Transverse colon (tissue), 4 donors: Measurements from ENCODE around the gene C19orf12. TPM values are rescaled to one million over a fixed set of nuclear protein-coding genes. Genes with fewer than 3 reads are reported as not detected.
A peak's percentile ranks its signal among the peaks of the same experiment; 100 is the strongest.

Experiments used
- DNase-seq: peaks from one replicate; pipeline ENCODE4 v3.0.0-alpha.2; 2019
- H3K27ac ChIP-seq, 4 donors: fragments of 200-600 bp; sonication (generic); 2 replicates each; pipeline ENCODE4 v1.5.1; 2016 to 2018; ENCODE audit warnings: inconsistent platforms in 4 of 4
- H3K27me3 ChIP-seq: fragments of 200-600 bp; sonication (generic); 2 replicates; pipeline ENCODE4 v1.5.1; 2017; ENCODE audit warnings: inconsistent platforms
- H3K36me3 ChIP-seq, 4 donors: fragments of 200-600 bp; sonication (generic); 2 replicates each; pipeline ENCODE4 v1.5.1; 2017 to 2019; ENCODE audit warnings: inconsistent platforms in 4 of 4
- H3K4me1 ChIP-seq, 4 donors: fragments of 200-600 bp; sonication (generic); 2 replicates each; pipeline ENCODE4 v1.5.1; 2017 to 2020; ENCODE audit warnings: inconsistent platforms in 4 of 4
- H3K4me3 ChIP-seq, 4 donors: fragments of 200-600 bp; sonication (generic); 1 replicate in 1 of 4; 2 replicates in 3 of 4; pipeline versions ENCODE4 v1.5.1 to v1.6.1; 2017 to 2019; ENCODE audit warnings: inconsistent platforms in 4 of 4
- H3K9me3 ChIP-seq, 2 donors: fragments of 200-600 bp; sonication (generic); 2 replicates each; pipeline ENCODE4 v1.5.1; 2017 to 2019; ENCODE audit warnings: inconsistent platforms in 2 of 2
- EP300 ChIP-seq: sonication (generic); formaldehyde crosslinking; IDR thresholded peaks from one replicate; pipeline ENCODE4 v1.6.1; 2017; ENCODE audit warnings: antibody characterized with exemption, low read depth
- POLR2A ChIP-seq: fragments of 450-650 bp; IDR thresholded peaks from one replicate; pipeline ENCODE4 v1.6.1; 2016; ENCODE audit warnings: antibody characterized with exemption, mild to moderate bottlenecking, moderate library complexity
- POLR2AphosphoS5 ChIP-seq, 3 donors: sonication (generic); formaldehyde crosslinking; IDR thresholded peaks; one replicate each; pipeline ENCODE4 v1.6.1; 2016; ENCODE audit warnings: antibody characterized with exemption in 3 of 3
- WGBS, 2 donors: methylation state at CpG; one replicate each; pipeline ENCODE4 v1.1.5; 2018; ENCODE audit warnings: low coverage in 1 of 2; 5-methylcytosine and 5-hydroxymethylcytosine counted together
- in situ Hi-C, 4 donors: fragments of 200-750 bp; cut with MboI; loops; one replicate each; pipeline versions ENCODE4 v1.15.0 to v1.15.1; 2017; ENCODE audit warnings: low sequenced_read_pairs in 3 of 4, low pct_ligation_motif_present in 1 of 4, low pct_unique_long_range_greater_than_20kb in 1 of 4
- intact Hi-C: fragments of 100-400 bp; cut with DNase I; formaldehyde crosslinking; loops from one replicate; pipeline ENCODE4 v1.15.1; 2023; ENCODE audit warnings: low total_unique reads
- total RNA-seq, 4 donors: library from RNA; depleted of rRNA; stranded (reverse); fragments of >200 nt; gene quantifications; one replicate each; pipeline ENCODE4 v1.1.0, GENCODE V29; 2016
- TF ChIP-seq, protein P1 (sequence below), 5 experiments: fragments of 200-600 bp in 3 of 5; fragments of 450-650 bp in 2 of 5; sonication (generic) in 3 of 5; IDR thresholded peaks; 1 replicate in 2 of 5; 2 replicates in 3 of 5; pipeline ENCODE4 v1.5.1; 2016 to 2017; ENCODE audit warnings: antibody characterized with exemption in 5 of 5, inconsistent platforms in 3 of 5, mild to moderate bottlenecking in 2 of 5, moderate library complexity in 1 of 5

Gene C19orf12
- total RNA-seq, 4 donors from 2014 or later = 13.9 to 33.3 (median 21.4) TPM

GRCh38 chr19:29660835-29661234 is 54.2 kb downstream of the C19orf12 start:
- TF ChIP-seq EP300 (no peak), POLR2A (no peak), POLR2AphosphoS5 (IDR thresholded peaks at IDR 0.05) (no peak)
- TF ChIP-seq, protein P1, sequence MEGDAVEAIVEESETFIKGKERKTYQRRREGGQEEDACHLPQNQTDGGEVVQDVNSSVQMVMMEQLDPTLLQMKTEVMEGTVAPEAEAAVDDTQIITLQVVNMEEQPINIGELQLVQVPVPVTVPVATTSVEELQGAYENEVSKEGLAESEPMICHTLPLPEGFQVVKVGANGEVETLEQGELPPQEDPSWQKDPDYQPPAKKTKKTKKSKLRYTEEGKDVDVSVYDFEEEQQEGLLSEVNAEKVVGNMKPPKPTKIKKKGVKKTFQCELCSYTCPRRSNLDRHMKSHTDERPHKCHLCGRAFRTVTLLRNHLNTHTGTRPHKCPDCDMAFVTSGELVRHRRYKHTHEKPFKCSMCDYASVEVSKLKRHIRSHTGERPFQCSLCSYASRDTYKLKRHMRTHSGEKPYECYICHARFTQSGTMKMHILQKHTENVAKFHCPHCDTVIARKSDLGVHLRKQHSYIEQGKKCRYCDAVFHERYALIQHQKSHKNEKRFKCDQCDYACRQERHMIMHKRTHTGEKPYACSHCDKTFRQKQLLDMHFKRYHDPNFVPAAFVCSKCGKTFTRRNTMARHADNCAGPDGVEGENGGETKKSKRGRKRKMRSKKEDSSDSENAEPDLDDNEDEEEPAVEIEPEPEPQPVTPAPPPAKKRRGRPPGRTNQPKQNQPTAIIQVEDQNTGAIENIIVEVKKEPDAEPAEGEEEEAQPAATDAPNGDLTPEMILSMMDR (IDR thresholded peaks at IDR 0.05) = no peak
- peak overlapping the region in 1 of 4 donors; percentile 81 for H3K27ac ChIP-seq
- H3K27me3 ChIP-seq = no peaks in the 10 kb centered on the region
- WGBS, 2 donors = 60 to 64% methylated on average over 1 to 10 of the region's 10 CpGs
- in situ Hi-C loops (no loop called here), intact Hi-C loops (no loop called here)
- no peaks in the 10 kb centered on the region for H3K9me3 ChIP-seq
- no peak for DNase-seq
- H3K36me3 ChIP-seq = no peaks in the 10 kb centered on the region
- H3K4me1 ChIP-seq = peaks cover 16 to 34% (median 25%) of the 10 kb centered on the region in 4 donors
- H3K4me3 ChIP-seq = no peak overlapping the region

DNA sequence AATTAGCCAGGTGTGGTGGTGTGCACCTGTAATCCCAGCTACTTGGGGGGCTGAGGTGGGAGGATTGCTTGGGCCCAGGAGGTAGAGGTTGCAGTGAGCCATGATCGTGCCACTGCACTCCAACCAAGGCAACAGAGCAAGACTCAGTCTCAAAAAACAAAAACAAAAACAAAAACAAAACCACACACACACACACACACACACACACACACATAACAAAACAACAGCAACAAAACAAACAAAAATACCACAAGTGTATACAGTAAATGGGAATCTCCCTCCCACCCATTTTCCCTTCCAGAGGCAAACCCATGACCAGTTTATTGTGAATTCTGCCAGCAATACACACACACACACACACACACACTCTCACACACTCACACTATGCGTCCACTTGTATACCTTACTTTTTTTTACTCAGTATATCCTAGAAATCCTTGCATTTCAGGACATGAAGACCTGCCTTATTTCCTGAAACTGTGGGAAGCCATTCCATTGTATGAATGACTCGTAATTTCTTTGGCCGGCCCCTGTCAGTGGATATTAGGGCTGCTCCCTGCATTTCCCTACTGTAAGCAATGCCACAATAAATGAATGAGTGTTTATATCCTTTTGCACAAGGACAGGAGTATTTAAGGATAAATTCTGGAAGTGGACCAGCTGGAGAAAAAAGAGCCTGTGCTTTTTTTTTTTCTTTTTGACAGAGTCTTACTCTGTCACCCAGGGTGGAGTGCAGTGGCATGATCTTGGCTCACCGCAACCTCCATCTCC is 56.7 kb downstream of the C19orf12 start:
- no peaks in the 10 kb centered on the region for H3K27me3 ChIP-seq
- H3K9me3 ChIP-seq = no peaks in the 10 kb centered on the region
- DNase-seq = no peak
- 71 to 76% methylated on average over 5 of the region's 5 CpGs for WGBS, 2 donors
- no peak for TF ChIP-seq POLR2A
- no peak for TF ChIP-seq EP300
- no peak for TF ChIP-seq POLR2AphosphoS5 (IDR thresholded peaks at IDR 0.05)
- TF ChIP-seq, protein P1 (IDR thresholded peaks at IDR 0.05) = no peak
- H3K4me3 ChIP-seq = no peak overlapping the region
- H3K4me1 ChIP-seq = peaks cover 0 to 21% (median 15%) of the 10 kb centered on the region in 4 donors
- no peaks in the 10 kb centered on the region for H3K36me3 ChIP-seq
- H3K27ac ChIP-seq = no peak overlapping the region
- in situ Hi-C loops = no loop called here
- intact Hi-C loops = no loop called here

DNA sequence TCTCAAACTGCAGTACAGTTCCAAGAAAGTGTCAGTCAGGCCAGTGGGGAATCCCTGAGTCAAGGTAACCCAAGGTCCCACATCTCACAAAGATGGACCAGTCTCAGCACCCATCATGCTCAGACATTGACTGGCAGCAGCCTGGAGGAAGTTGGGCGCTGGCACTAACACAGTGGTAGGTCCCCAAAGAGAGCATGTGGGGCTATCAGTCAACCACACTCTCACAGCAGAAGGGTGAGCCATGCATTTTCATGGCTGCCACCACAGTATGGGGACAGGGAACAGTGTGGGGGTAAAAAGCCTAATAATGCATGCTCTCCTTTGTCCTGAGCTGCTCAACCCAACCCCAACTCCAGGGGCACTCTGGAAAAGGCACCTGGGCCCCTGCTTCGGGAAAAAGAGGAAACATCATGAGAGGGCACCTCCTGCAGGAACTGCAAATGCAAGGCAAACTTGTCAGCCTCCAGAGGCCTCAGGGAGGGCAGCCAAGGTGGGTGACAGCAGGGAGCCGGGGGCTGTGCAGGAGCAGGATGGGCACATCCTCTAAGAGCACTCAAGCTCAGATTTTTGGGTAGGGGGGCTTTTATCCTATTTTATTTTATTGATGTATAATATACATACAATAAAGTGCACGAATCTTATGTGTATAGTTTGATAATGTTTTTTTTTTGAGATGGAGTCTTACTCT is 59.3 kb downstream of the C19orf12 start:
- H3K4me3 ChIP-seq = no peak overlapping the region
- H3K36me3 ChIP-seq = no peaks in the 10 kb centered on the region
- no peak overlapping the region for H3K27ac ChIP-seq
- H3K9me3 ChIP-seq = no peaks in the 10 kb centered on the region
- peaks cover 9% of the 10 kb centered on the region for H3K27me3 ChIP-seq
- in situ Hi-C loops (no loop called here), intact Hi-C loops (no loop called here)
- DNase-seq = no peak
- 74% methylated on average over 4 of the region's 4 CpGs; no CpG with 5 or more reads in 1 of the 2 donors for WGBS, 2 donors
- H3K4me1 ChIP-seq = no peaks in the 10 kb centered on the region
- TF ChIP-seq EP300 (no peak), POLR2AphosphoS5 (IDR thresholded peaks at IDR 0.05) (no peak), POLR2A (no peak)
- TF ChIP-seq, protein P1 (IDR thresholded peaks at IDR 0.05) = no peak

GRCh38 chr19:29653398-29653797 is 61.7 kb downstream of the C19orf12 start:
- Histone ChIP-seq H3K36me3 (no peaks in the 10 kb centered on the region), H3K27me3 (peaks cover 9% of the 10 kb centered on the region), H3K4me3 (no peak overlapping the region), H3K9me3 (no peaks in the 10 kb centered on the region), H3K27ac (no peak overlapping the region), H3K4me1 (no peaks in the 10 kb centered on the region)
- WGBS, 2 donors = 82 to 100% methylated on average over 3 to 5 of the region's 5 CpGs
- in situ Hi-C loops (no loop called here), intact Hi-C loops (no loop called here)
- TF ChIP-seq, protein P1 (IDR thresholded peaks at IDR 0.05) = no peak
- TF ChIP-seq EP300 (no peak), POLR2AphosphoS5 (IDR thresholded peaks at IDR 0.05) (no peak), POLR2A (no peak)
- no peak for DNase-seq
